Gastroesophageal sphincter (tissue), 4 donors: Measurements from ENCODE around the gene ATXN2. TPM values are rescaled to one million over a fixed set of nuclear protein-coding genes. Genes with fewer than 3 reads are reported as not detected.
"Not testable (repeated sequence)": the region's sequence is repeated elsewhere in the genome, so short reads cannot be mapped to it uniquely, and the experiment has no call there.

Experiments used
- ATAC-seq: fragments of 150-250 bp; one replicate; pipeline ENCODE4 v1.9.1; 2016; ENCODE audit warnings: mild to moderate bottlenecking, moderate library complexity
- H3K27ac ChIP-seq, 4 donors: fragments of 200-600 bp; sonication (generic) in 3 of 4; 1 replicate in 3 of 4; 2 replicates in 1 of 4; pipeline ENCODE4 v1.5.1; 2016 to 2019
- H3K27me3 ChIP-seq: fragments of 200-600 bp; sonication (generic); one replicate; pipeline ENCODE4 v1.5.1; 2019
- H3K36me3 ChIP-seq, 2 donors: fragments of 200-600 bp; sonication (generic); one replicate each; pipeline ENCODE4 v1.5.1; 2019; ENCODE audit warnings: control low read depth in 1 of 2
- H3K4me1 ChIP-seq, 3 donors: fragments of 200-600 bp; sonication (generic); 1 replicate in 2 of 3; 2 replicates in 1 of 3; pipeline ENCODE4 v1.5.1; 2016 to 2019; ENCODE audit warnings: control low read depth in 2 of 3
- H3K4me3 ChIP-seq, 2 donors: fragments of 200-600 bp; sonication (generic); one replicate each; pipeline ENCODE4 v1.5.1; 2019; ENCODE audit warnings: mild to moderate bottlenecking in 1 of 2, moderate library complexity in 1 of 2
- H3K9me3 ChIP-seq, 3 donors: fragments of 200-600 bp; sonication (generic); one replicate each; pipeline ENCODE4 v1.5.1; 2017 to 2019; ENCODE audit warnings: control low read depth in 2 of 3
- CTCF ChIP-seq, 4 experiments: fragments of 200-600 bp in 2 of 4; fragments of 450-650 bp in 2 of 4; sonication (generic) in 1 of 4; IDR thresholded peaks; one replicate each; pipeline ENCODE4 v1.5.1; 2017 to 2019; ENCODE audit warnings: antibody characterized with exemption in 4 of 4, mild to moderate bottlenecking in 2 of 4, moderate library complexity in 2 of 4
- EP300 ChIP-seq: sonication (generic); formaldehyde crosslinking; IDR thresholded peaks from one replicate; pipeline ENCODE4 v1.6.1; 2017; ENCODE audit warnings: antibody characterized with exemption, mild to moderate bottlenecking
- POLR2A ChIP-seq, 2 donors: fragments of 450-650 bp; IDR thresholded peaks; one replicate each; pipeline ENCODE4 v1.6.1; 2017; ENCODE audit warnings: antibody characterized with exemption in 2 of 2, mild to moderate bottlenecking in 2 of 2, moderate library complexity in 1 of 2
- POLR2AphosphoS5 ChIP-seq: sonication (generic); formaldehyde crosslinking; IDR thresholded peaks from one replicate; pipeline ENCODE4 v1.6.1; 2017; ENCODE audit warnings: antibody characterized with exemption
- whole genome bisulfite sequencing, 2 donors: methylation state at CpG; one replicate each; pipeline ENCODE4 v1.1.5; 2018; ENCODE audit warnings: low coverage in 1 of 2; 5-methylcytosine and 5-hydroxymethylcytosine counted together
- total RNA-seq, 4 donors: library from RNA; depleted of rRNA; stranded (reverse); fragments of >200 nt; gene quantifications; one replicate each; pipeline ENCODE4 v1.1.0, GENCODE V29; 2016

The ATXN2 gene
- total RNA-seq, 4 donors from 2014 or later = 40.9 to 93.4 (median 50.1) TPM

GRCh38 chr12:111519937-111520336 lies 79.2 kb downstream of the ATXN2 start:
- Histone ChIP-seq H3K27ac (no peak overlapping the region), H3K4me1 (no peaks in the 10 kb centered on the region), H3K9me3 (no peaks in the 10 kb centered on the region), H3K4me3 (no peak overlapping the region), H3K36me3 (peaks cover 14 to 95% of the 10 kb centered on the region in 2 donors), H3K27me3 (no peaks in the 10 kb centered on the region)
- 86 to 90% methylated on average over 2 of the region's 2 CpGs for WGBS, 2 donors
- TF ChIP-seq CTCF (IDR thresholded peaks at IDR 0.05) (no peak), EP300 (no peak), POLR2AphosphoS5 (no peak), POLR2A (IDR thresholded peaks at IDR 0.05) (no peak)
- no peak for ATAC-seq

GRCh38 chr12:111519083-111519482 lies 80.0 kb downstream of the ATXN2 start:
- Histone ChIP-seq H3K27ac (no peak overlapping the region), H3K4me3 (no peak overlapping the region), H3K4me1 (no peaks in the 10 kb centered on the region), H3K9me3 (no peaks in the 10 kb centered on the region), H3K36me3 (peaks cover 8 to 95% of the 10 kb centered on the region in 2 donors), H3K27me3 (no peaks in the 10 kb centered on the region)
- no peak for TF ChIP-seq POLR2A (IDR thresholded peaks at IDR 0.05)
- no peak for TF ChIP-seq CTCF (IDR thresholded peaks at IDR 0.05)
- TF ChIP-seq POLR2AphosphoS5 = no peak
- no peak for TF ChIP-seq EP300
- ATAC-seq = no peak

- not testable (repeated sequence) for H3K27me3 ChIP-seq, H3K4me1 ChIP-seq, H3K27ac ChIP-seq, H3K9me3 ChIP-seq, H3K4me3 ChIP-seq, ATAC-seq
- WGBS, 2 donors = 90% methylated on average over 5 of the region's 6 CpGs; no CpG with 5 or more reads in 1 of the 2 donors
- peaks cover 3 to 92% of the 10 kb centered on the region in 2 donors for H3K36me3 ChIP-seq
Measured at GRCh38 chr12:111507719-111508118, 91.4 kb downstream of the ATXN2 start.

- H3K4me3 ChIP-seq, H3K27me3 ChIP-seq, H3K27ac ChIP-seq, H3K4me1 ChIP-seq, H3K9me3 ChIP-seq, ATAC-seq: not testable (repeated sequence)
- WGBS, 2 donors = no CpG with 5 or more reads among the region's 31 CpGs
- H3K36me3 ChIP-seq = peaks cover 3 to 92% of the 10 kb centered on the region in 2 donors
Measured at GRCh38 chr12:111507258-111507657, 91.9 kb downstream of the ATXN2 start.

GRCh38 chr12:111506260-111506659 lies 92.9 kb downstream of the ATXN2 start:
- no peak for ATAC-seq
- Histone ChIP-seq H3K27ac (no peak overlapping the region), H3K36me3 (peaks cover 3 to 91% of the 10 kb centered on the region in 2 donors), H3K4me1 (no peaks in the 10 kb centered on the region), H3K9me3 (no peaks in the 10 kb centered on the region), H3K4me3 (no peak overlapping the region), H3K27me3 (no peaks in the 10 kb centered on the region)
- TF ChIP-seq POLR2A (IDR thresholded peaks at IDR 0.05) (no peak), EP300 (no peak), POLR2AphosphoS5 (no peak), CTCF (IDR thresholded peaks at IDR 0.05) (no peak)
- WGBS, 2 donors = 68 to 85% methylated on average over 2 of the region's 2 CpGs

- WGBS, 2 donors = 90 to 92% methylated on average over 1 of the region's 1 CpG
Measured at GRCh38 chr12:111505601-111506036, 93.5 kb downstream of the ATXN2 start.

More at GRCh38 chr12:111505601-111506036, 93.5 kb downstream of the ATXN2 start:
- Histone ChIP-seq H3K9me3 (no peaks in the 10 kb centered on the region), H3K4me3 (no peak overlapping the region), H3K27ac (no peak overlapping the region), H3K36me3 (peaks cover 3 to 90% of the 10 kb centered on the region in 2 donors), H3K4me1 (no peaks in the 10 kb centered on the region), H3K27me3 (no peaks in the 10 kb centered on the region)
- ATAC-seq = no peak
- TF ChIP-seq POLR2AphosphoS5 (no peak), POLR2A (IDR thresholded peaks at IDR 0.05) (no peak), EP300 (no peak), CTCF (IDR thresholded peaks at IDR 0.05) (no peak)
